DLD1 (cell line): ENCODE measurements around the gene TARP.
"Not testable (repeated sequence)": the region's sequence is repeated elsewhere in the genome, so short reads cannot be mapped to it uniquely, and the experiment has no call there.

ENCODE experiments used
- in situ Hi-C: cut with HindIII; loops from 2 replicates; pipeline ENCODE4 v1.10.0; 2017; ENCODE audit warnings: low sequenced_read_pairs

TARP gene

GRCh38 chr7:38299275-38299931 is 26.0 kb upstream of the TARP start:
- in situ Hi-C loops = no loop called here

GRCh38 chr7:38296059-38296857 is 22.8 kb upstream of the TARP start:
- in situ Hi-C loops = no loop called here

- in situ Hi-C loops = no loop called here
Measured at GRCh38 chr7:38294926-38295325, 21.5 kb upstream of the TARP start.

DNA sequence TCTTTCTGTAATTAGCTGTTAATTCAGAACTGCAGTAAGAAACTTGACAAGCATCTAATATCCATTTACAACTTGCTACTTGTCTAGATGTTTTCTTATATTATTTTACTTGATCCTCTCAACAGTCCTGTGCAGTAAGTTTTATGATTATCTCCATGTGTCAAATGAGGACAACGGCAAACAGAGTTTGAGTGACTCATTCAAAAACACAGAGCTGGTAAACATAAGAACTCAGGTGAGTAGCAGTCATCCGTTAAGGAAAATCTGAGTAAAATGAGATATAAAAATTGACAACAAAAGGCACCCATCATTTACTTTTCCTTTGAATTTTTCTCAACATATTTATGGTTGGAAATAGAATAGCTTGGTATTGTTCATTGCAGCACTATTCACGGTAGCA is 19.0 kb upstream of the TARP start:
- in situ Hi-C loops = no loop called here

- in situ Hi-C loops = no loop called here
Measured at GRCh38 chr7:38291650-38292049, 18.2 kb upstream of the TARP start.

GRCh38 chr7:38291117-38291647 is 17.7 kb upstream of the TARP start:
- in situ Hi-C loops = no loop called here

DNA sequence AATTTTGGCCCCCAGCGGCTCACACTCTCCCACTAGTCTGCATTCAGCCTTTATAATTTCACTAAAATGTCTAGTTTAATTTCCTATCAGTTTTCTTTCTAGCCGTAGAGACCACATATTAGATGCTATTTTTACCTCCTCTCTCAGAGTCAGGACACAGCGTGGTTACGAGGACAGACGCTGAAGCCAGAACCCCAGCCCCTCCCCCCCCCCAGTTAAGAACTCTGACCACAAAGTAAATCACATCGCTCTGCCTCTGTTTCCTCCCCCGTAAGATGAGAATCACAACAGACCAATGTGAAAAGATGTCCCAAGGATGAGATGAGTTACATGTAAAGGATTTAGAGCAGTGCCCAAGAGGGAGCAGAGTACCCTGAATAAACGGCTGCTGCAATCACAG is 11.1 kb upstream of the TARP start:
- in situ Hi-C loops = no loop called here

DNA sequence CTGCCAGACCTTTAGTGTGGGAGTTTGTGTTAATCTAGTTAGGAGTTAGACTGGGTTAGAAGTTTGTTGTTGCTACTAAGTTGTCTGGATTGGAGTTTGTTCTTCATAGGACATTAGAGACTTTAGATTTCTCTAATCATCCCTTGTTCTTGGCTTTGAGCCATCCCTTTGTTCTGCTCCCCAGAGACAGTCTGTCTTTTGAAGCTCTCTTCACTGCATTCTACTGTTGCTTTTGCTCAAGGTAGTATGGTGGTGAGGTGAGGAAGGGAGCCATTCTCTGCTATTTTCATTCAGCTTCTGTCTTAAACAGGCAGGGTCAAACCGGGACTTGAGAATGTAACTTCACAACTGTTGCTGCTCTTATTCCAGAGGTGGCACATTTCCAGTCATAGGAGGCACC is 10.4 kb upstream of the TARP start:
- in situ Hi-C loops = no loop called here

DNA sequence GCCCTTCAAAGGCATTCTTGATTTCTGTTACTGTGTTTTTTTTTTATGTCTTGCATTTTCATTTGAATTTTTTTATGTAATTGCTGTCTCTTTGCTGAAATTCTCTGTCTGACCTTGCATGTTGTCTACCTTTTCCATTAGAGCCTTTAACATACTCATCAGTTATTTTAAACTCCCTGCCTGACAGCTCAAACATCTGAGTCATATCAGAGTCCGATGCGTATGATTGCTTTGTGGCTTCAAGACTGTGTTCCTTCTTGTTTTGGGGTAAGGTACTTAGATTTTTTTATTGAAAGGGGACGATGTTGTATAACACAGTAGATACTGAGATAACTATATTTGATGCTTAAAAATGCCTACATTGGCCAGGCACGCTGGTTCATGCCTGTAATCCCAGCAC is 9.7 kb upstream of the TARP start:
- in situ Hi-C loops = no loop called here

GRCh38 chr7:38282081-38282480 is 8.6 kb upstream of the TARP start:
- in situ Hi-C loops = no loop called here

- in situ Hi-C loops = no loop called here
Measured at GRCh38 chr7:38281266-38281665, 7.8 kb upstream of the TARP start.

DNA sequence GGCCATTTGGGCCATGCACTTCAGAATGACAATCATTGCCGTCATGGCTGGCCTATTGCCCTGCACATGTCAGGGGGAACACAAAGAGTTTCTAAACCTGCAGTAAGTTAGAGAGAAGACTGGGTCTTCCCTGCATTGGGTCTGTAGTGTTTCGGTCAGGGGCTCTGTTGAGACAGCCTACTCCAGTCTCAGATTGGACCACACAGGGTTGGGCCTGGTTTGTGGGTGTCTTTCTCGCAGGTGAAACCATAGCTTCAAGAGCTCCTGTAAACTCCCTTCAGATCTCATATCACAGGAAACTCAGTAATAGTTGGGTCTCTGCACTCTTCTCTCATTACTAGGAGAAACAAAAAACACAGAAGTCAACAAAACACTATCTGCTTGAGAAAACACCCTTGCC is 7.3 kb upstream of the TARP start:
- in situ Hi-C loops = no loop called here

GRCh38 chr7:38280000-38280399 is 6.6 kb upstream of the TARP start:
- in situ Hi-C loops = no loop called here

DNA sequence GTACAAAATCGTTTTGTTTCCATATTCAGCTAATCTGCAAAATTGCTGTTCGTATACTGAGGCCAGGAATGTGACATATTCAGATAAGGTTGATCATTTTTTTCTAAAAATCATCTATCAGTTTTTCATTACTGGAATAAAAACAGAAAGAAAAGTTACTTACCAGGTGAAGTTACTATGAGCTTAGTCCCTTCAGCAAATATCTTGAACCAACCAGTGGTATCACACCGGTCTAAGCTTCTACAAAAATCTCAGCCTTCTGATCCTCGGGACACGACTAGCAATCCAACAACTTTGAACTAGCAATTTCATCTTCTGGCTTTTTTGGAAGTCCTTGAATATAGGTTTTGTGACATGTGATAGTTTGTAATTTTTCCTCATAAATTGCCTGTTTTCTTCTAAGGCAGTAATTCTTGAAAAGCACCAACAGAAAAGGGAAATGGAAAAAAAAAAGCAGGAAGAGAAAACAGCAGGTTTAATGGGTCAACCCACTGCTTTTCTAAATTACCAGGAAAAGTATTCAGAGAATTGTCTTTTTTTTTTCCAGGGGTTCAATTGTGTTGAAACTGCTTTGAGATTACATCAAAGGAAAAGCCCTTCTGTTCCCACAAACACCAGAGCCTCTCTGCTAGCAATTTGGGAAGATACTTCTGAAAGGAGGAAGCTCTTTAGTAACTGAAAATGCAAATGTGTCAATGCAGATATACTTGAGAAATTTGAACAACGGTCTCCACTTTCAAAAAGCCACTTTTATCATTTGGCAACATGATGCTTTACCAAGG is 2.9 kb upstream of the TARP start:
- in situ Hi-C loops = no loop called here

- in situ Hi-C loops = no loop called here
Measured at GRCh38 chr7:38274927-38275620, 1.6 kb upstream of the TARP start.

- in situ Hi-C loops = no loop called here
Measured at GRCh38 chr7:38274486-38274885, 1.1 kb upstream of the TARP start.

DNA sequence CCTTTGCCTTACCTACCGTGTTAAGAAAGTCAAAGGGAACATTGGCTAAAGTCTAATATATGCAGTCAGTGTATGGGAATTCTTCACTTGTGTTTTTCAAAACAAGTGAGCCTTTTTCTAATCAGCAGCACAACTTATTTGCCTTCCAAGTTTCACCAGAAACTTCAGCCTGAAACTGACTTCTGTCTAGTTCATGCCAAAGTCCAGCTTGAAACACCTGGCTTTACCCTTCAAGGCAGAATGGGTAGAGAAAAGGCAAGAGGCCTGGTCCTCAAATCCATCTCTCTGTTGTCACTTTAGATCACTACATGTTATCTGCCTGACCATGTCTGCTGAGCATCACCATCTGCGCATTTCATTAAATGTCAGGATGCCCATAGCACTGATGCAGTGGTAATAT is 3.0 kb downstream of the TARP start:
- in situ Hi-C loops = not testable (repeated sequence)

DNA sequence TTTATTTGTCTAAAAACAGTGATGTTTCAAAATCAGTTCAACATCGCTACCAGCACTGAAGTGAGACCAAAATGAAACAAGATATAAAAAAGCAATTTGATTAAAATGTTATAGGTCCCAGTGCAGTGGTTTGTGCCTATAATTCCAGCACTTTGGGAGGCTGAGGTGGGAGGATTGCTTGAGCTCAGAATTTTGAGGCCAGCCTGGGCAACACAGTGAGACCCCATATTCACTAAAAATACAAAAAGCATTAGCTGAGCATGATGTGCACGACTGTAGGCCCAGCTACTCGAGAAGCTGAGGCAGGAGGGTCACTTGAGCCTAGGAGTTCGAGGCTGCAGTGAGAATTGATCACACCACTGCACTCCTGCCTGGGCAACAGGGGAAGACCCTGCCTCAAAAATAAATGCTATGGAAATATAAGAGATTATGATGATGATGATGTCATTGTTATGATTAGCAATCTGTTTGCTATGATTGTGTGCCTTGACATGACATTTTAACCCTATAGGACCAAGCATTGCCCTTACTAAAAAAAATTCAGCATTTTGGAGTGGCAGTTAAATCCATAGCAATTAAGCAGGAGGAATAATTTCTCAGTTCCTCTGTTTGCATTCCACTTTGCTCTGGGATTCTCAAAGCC is 3.6 kb downstream of the TARP start:
- in situ Hi-C loops = not testable (repeated sequence)

DNA sequence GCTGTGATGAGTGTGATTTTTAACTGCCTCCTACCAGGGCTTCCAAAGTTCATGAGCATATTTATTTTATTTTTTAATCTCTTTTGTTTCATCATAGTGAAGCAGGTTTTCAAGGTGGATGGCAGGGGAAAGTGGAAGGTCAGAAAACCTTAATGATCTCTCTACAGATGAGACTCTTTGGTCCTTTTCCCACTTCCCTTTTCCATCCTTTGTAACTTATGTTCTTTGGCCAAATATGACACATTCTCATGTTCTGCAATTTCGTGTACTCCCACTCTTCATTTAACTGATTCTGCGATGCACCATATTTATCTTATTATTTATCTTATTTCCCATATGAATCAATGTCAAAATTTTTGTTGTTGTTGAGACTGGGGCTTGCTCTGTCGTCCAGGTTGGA is 7.5 kb downstream of the TARP start:
- in situ Hi-C loops = not testable (repeated sequence)

- in situ Hi-C loops = not testable (repeated sequence)
Measured at GRCh38 chr7:38264602-38265001, 8.8 kb downstream of the TARP start.
